Sigmoid colon (tissue), 7 donors: Measurements from ENCODE around the gene WDR33. TPM values are rescaled to one million over a fixed set of nuclear protein-coding genes. Genes with fewer than 3 reads are reported as not detected.

Experiments
- DNase-seq: peaks from one replicate; pipeline ENCODE4 v3.0.0-alpha.2; 2019
- H3K27ac ChIP-seq, 4 donors: fragments of 200-600 bp; sonication (generic); one replicate each; pipeline ENCODE4 v1.5.1; 2016 to 2019; ENCODE audit warnings: mild to moderate bottlenecking in 1 of 4
- H3K27me3 ChIP-seq, 3 donors: fragments of 200-600 bp; sonication (generic); one replicate each; pipeline ENCODE4 v1.5.1; 2019; ENCODE audit warnings: mild to moderate bottlenecking in 1 of 3
- H3K36me3 ChIP-seq, 4 donors: fragments of 200-600 bp; sonication (generic); one replicate each; pipeline ENCODE4 v1.5.1; 2016 to 2019
- H3K4me1 ChIP-seq, 4 donors: fragments of 200-600 bp; sonication (generic); one replicate each; pipeline ENCODE4 v1.5.1; 2017 to 2019
- H3K4me3 ChIP-seq, 4 donors: fragments of 200-600 bp; sonication (generic); one replicate each; pipeline ENCODE4 v1.5.1; 2017 to 2019; ENCODE audit warnings: mild to moderate bottlenecking in 2 of 4, moderate library complexity in 1 of 4
- H3K9me3 ChIP-seq, 4 donors: fragments of 200-600 bp in 3 of 4; sonication (generic) in 3 of 4; one replicate each; pipeline versions ENCODE4 v1.5.1 to v1.6.1; 2013 to 2019
- CTCF ChIP-seq, 4 experiments: fragments of 450-650 bp in 3 of 4; fragments of 200-600 bp in 1 of 4; IDR thresholded peaks; one replicate each; pipeline ENCODE4 v1.5.1; 2016 to 2019; ENCODE audit warnings: antibody characterized with exemption in 4 of 4, mild to moderate bottlenecking in 3 of 4, moderate library complexity in 2 of 4
- EP300 ChIP-seq, 4 donors: sonication (generic); formaldehyde crosslinking; IDR thresholded peaks; one replicate each; pipeline ENCODE4 v1.6.1; 2017; ENCODE audit warnings: antibody characterized with exemption in 4 of 4
- POLR2A ChIP-seq, 2 donors: fragments of 450-650 bp; IDR thresholded peaks; one replicate each; pipeline ENCODE4 v1.6.1; 2016; ENCODE audit warnings: antibody characterized with exemption in 2 of 2, mild to moderate bottlenecking in 2 of 2, moderate library complexity in 2 of 2
- POLR2AphosphoS5 ChIP-seq, 4 donors: sonication (generic); formaldehyde crosslinking; IDR thresholded peaks; one replicate each; pipeline ENCODE4 v1.6.1; 2017; ENCODE audit warnings: antibody characterized with exemption in 4 of 4
- WGBS, 2 donors: extraction: QIAGEN DNeasy Blood & Tissue Kit; methylation state at CpG; one replicate each; pipeline ENCODE4 v1.1.7; 2013; 5-methylcytosine and 5-hydroxymethylcytosine counted together
- intact Hi-C: fragments of 100-400 bp; cut with DNase I; formaldehyde crosslinking; loops from one replicate; pipeline ENCODE4 v1.15.1; 2023
- polyA plus RNA-seq, 3 donors: library from polyadenylated mRNA; stranded (reverse); fragments of 200-250 nt; gene quantifications; one replicate each; pipeline ENCODE4 v1.2.3, GENCODE V29; 2013
- total RNA-seq, 4 donors: library from RNA; depleted of rRNA; stranded (reverse); fragments of >200 nt; gene quantifications; one replicate each; pipeline ENCODE4 v1.1.0, GENCODE V29; 2016
- donor health status: healthy with polysubstance abuse.
- donor health status: Bipolar disorder and iron deficiency.
- donor health status: healthy.

Gene WDR33
- total and polyA plus RNA-seq, 7 donors = 8.3 to 45.2 (median 37.8) TPM

DNA sequence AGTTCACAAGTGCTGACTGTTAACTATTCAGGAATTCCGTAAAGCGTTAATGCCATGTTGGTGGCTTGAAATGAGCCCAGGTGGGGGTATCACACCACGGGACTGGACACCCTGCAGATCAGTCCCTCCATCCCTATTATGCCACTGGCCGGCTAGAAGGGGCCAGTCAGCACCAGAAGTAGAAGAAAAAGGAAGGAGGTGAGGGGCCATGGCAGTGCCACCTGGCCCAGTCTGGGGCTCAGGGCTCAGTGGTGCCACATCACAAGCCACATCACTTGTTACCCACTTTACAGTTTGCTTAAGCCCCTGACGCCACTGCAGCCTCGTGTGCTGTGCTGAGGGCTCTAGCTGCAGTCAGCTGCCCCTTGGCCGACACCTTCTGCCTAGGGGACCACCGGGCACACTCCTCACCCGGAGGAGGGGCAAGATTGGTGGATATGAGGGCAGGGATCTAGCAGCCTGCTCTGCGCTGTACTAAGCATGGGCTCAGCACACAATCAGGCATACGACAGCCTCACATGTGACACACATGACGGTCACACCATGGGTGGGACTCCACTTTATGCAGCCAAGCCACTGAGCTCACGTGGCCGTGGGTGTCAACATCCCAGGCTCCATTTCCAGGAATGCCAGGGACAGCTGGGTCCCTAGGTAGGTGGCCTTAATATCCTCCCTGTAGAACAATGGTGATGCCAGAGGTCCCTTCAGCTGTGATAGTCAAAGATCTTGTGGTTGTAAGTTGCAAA lies 139.2 kb downstream of the WDR33 start:
- peaks cover 0 to 80% (median 63%) of the 10 kb centered on the region in 4 donors for H3K4me1 ChIP-seq

GRCh38 chr2:127670957-127671290 lies 140.0 kb downstream of the WDR33 start:
- Histone ChIP-seq H3K27me3 (no peaks in the 10 kb centered on the region), H3K9me3 (no peaks in the 10 kb centered on the region), H3K4me3 (peak overlapping the region; percentile 5 to 90 (median 80)), H3K4me1 (peaks cover 0 to 79% (median 62%) of the 10 kb centered on the region in 4 donors), H3K27ac (peak overlapping the region; percentile 96 to 97 (median 97)), H3K36me3 (peaks cover 0 to 6% (median 0%) of the 10 kb centered on the region in 4 donors)
- peak; percentile 66 for DNase-seq
- intact Hi-C loops = no loop called here
- WGBS, 2 donors = 51 to 86% methylated on average over 5 of the region's 5 CpGs
- TF ChIP-seq CTCF (IDR thresholded peaks at IDR 0.05) (no peak), POLR2A (IDR thresholded peaks at IDR 0.05) (no peak), POLR2AphosphoS5 (IDR thresholded peaks at IDR 0.05) (no peak), EP300 (IDR thresholded peaks at IDR 0.05) (no peak)

More for the DNA sequence above, 139.2 kb downstream of the WDR33 start:
- intact Hi-C loops = no loop called here
- H3K4me3 ChIP-seq = peak overlapping the region; percentile 77 to 90 (median 84)
- TF ChIP-seq EP300 (IDR thresholded peaks at IDR 0.05) = no peak
- TF ChIP-seq POLR2AphosphoS5 (IDR thresholded peaks at IDR 0.05) = peak in 1 of 4 donors; percentile 10
- peak; percentile 62 for DNase-seq
- 71 to 85% methylated on average over 14 of the region's 14 CpGs for WGBS, 2 donors
- H3K27me3 ChIP-seq = no peaks in the 10 kb centered on the region
- H3K36me3 ChIP-seq = peaks cover 0 to 6% (median 0%) of the 10 kb centered on the region in 4 donors
- peak overlapping the region; percentile 96 to 97 (median 97) for H3K27ac ChIP-seq
- no peaks in the 10 kb centered on the region for H3K9me3 ChIP-seq

GRCh38 chr2:127670055-127670956 lies 140.7 kb downstream of the WDR33 start:
- Histone ChIP-seq H3K27me3 (no peaks in the 10 kb centered on the region), H3K27ac (peak overlapping the region; percentile 96 to 97 (median 97)), H3K36me3 (peaks cover 0 to 6% (median 0%) of the 10 kb centered on the region in 4 donors), H3K4me1 (peaks cover 0 to 80% (median 64%) of the 10 kb centered on the region in 4 donors), H3K9me3 (no peaks in the 10 kb centered on the region), H3K4me3 (peak overlapping the region; percentile 5 to 90 (median 80))
- intact Hi-C loops = no loop called here
- TF ChIP-seq EP300 (IDR thresholded peaks at IDR 0.05) = no peak
- TF ChIP-seq CTCF (IDR thresholded peaks at IDR 0.05) = no peak
- TF ChIP-seq POLR2A (IDR thresholded peaks at IDR 0.05) = no peak
- WGBS, 2 donors = 66 to 81% methylated on average over 10 of the region's 10 CpGs
- DNase-seq = peak; percentile 64

DNA sequence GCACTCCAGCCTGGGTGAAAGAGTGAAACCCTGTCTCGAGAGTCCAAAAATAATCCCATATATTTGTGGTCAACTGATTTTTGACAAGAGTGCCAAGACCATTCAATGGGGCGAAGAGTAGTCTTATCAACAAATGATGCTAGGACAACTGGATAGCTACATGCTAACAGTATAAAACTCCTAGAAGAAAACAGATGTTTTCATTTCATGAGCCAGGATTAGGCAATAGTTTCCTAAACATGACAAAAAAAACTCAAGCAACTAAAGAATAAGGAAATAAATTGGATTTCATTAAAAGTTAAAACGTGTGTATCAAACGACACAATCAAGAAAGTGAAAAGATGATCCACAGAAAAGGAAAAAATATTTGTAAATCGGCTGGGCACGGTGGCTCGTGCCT lies 141.9 kb downstream of the WDR33 start:
- Histone ChIP-seq H3K4me1 (peaks cover 0 to 92% (median 76%) of the 10 kb centered on the region in 4 donors), H3K27ac (peak overlapping the region; percentile 47 to 97 (median 96))

More for the DNA sequence above, 141.9 kb downstream of the WDR33 start:
- no peak for DNase-seq
- Histone ChIP-seq H3K27me3 (no peaks in the 10 kb centered on the region), H3K9me3 (no peaks in the 10 kb centered on the region), H3K4me3 (no peak overlapping the region), H3K36me3 (peaks cover 0 to 6% (median 0%) of the 10 kb centered on the region in 4 donors)
- intact Hi-C loops = no loop called here
- WGBS, 2 donors = 81 to 83% methylated on average over 7 of the region's 7 CpGs
- peak in 1 of 4 donors; percentile 18 for TF ChIP-seq POLR2AphosphoS5 (IDR thresholded peaks at IDR 0.05)
- no peak for TF ChIP-seq CTCF (IDR thresholded peaks at IDR 0.05)
